VCaP (cell line): ENCODE data around the gene PHF14.
A peak's percentile ranks its signal among the peaks of the same experiment; 100 is the strongest.

Source experiments
- H3K27ac ChIP-seq: fragments of 450-650 bp; 2 replicates; pipeline ENCODE4 v1.5.1; 2017
- TF ChIP-seq, protein P1 (sequence below): fragments of 450-650 bp; conservative IDR thresholded peaks from 2 replicates; pipeline ENCODE4 v1.5.1; 2017; ENCODE audit warnings: mild to moderate bottlenecking, moderate library complexity

PHF14 gene

DNA sequence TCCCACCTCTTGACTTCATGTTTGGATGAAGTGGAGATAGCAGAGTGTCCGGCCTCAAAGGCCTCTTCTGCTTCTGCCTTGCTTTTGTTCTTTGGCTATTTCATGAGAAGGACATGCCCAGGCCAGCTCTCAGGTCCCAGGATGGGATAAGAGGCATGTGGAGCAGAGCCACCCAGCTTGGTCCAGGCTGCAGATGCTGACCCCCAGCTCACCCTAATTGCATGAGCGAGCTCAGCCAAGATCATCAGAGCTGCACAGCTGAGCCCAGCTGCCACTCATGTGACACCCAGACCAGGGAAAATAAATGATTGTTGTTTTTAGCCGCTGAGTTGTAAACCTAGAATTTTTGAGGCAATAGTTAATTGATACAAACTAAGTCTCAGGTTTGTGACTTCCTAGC lies 230.0 kb downstream of the PHF14 start:
- TF ChIP-seq, protein P1, sequence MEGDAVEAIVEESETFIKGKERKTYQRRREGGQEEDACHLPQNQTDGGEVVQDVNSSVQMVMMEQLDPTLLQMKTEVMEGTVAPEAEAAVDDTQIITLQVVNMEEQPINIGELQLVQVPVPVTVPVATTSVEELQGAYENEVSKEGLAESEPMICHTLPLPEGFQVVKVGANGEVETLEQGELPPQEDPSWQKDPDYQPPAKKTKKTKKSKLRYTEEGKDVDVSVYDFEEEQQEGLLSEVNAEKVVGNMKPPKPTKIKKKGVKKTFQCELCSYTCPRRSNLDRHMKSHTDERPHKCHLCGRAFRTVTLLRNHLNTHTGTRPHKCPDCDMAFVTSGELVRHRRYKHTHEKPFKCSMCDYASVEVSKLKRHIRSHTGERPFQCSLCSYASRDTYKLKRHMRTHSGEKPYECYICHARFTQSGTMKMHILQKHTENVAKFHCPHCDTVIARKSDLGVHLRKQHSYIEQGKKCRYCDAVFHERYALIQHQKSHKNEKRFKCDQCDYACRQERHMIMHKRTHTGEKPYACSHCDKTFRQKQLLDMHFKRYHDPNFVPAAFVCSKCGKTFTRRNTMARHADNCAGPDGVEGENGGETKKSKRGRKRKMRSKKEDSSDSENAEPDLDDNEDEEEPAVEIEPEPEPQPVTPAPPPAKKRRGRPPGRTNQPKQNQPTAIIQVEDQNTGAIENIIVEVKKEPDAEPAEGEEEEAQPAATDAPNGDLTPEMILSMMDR: no peak
- no peak overlapping the region for H3K27ac ChIP-seq

DNA sequence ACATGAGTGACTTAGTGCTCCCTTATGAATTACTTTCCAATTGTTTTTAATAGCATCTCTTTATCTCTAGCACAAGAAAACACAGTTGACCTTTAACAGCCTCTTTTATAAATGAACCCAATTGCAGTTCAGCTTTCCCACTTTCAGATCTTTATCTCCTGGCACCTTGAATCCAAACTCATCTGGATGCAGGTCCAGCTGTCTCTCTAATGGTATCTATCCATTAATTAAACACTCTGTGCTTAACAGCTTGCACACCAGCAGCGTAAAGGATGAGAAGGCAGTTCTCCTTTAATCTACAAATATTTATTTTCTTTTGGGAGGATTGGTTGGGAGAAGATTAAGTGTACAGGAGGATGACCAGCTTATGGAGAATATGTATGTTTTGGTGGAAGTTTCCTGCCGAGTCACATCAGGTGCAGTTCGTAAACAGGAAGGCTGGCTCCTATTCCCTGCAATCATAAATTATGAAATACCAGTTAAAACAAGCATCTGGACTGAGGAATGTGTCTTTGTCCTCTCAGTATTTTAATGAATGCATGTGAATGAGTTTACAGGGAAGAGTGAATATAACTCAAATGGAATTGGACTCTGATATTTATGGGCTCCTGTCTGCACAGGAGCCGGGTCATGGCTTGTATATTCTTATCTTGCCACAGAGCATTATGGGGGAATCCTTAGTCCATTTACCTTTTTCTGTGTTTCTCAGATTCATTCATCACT lies 232.7 kb downstream of the PHF14 start:
- TF ChIP-seq, protein P1: no peak
- peak overlapping the region; percentile 43 for H3K27ac ChIP-seq

DNA sequence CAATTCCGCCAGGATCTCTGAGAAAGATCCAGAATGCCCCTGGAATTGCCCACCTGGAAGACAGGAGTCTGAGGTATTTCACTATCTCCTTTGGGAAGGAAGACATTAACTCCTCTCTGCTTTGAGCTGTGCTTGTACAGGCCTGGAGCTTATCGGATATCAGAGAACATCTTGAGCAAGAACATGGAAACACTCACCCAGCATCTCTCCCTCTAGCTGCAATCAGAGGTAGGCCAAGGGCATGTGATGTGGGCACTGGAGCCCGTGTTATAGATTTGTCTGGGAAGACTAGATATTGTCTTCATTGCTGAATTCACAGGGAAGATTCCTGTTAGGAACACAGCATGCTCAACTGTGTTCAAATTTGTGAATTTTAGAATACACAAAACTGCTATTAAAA lies 233.9 kb downstream of the PHF14 start:
- TF ChIP-seq, protein P1: no peak; the same call in 1 of the 2 replicates
- peak overlapping the region; percentile 43 for H3K27ac ChIP-seq

DNA sequence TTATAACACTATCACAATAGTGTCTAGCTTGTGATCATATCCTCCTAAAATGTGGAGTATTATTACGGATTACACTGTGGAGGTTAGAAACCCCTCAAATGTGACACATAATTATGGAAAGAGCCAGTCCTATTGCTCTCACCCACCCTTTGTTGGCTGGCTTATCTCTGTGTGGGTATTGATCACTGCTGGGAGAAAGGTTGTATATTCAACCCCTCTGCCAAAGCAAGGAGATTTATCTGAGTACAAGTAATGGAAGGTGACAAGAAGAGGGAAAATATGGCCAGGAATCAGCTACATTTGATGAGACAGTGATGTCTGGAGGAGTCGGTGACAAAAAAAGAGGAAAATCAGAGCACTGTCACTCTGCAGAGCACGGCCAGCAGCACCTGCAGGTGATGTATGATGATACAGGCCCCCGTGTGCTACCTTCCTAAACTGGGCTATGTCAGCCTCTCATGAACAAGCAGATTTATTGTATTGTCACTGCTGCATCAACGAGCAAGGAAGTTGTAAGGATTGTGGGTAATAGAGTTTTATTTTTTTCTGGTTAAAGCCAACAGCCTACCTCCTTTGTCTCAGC lies 235.3 kb downstream of the PHF14 start:
- no peak overlapping the region for H3K27ac ChIP-seq
- TF ChIP-seq, protein P1: no peak

DNA sequence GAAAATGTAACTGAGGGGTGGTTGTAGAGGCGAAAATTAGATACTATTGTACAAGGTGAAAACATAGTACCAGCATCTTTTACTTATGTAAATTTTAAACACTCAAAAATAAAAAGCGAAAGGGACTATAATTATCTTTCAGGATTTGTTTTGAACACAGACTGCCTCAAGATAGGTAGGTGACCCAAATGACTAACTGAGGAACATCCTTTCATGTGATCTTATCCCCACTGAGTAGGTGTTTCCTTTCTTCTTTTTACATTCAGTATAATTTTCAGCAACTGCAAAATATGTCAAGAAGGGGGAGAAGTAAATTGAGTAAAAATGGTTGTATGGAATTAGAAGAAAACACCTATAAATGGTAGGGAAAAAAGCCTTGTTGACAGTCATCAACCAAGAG lies 236.7 kb downstream of the PHF14 start:
- H3K27ac ChIP-seq: peak overlapping the region; percentile 81
- TF ChIP-seq, protein P1: no peak

DNA sequence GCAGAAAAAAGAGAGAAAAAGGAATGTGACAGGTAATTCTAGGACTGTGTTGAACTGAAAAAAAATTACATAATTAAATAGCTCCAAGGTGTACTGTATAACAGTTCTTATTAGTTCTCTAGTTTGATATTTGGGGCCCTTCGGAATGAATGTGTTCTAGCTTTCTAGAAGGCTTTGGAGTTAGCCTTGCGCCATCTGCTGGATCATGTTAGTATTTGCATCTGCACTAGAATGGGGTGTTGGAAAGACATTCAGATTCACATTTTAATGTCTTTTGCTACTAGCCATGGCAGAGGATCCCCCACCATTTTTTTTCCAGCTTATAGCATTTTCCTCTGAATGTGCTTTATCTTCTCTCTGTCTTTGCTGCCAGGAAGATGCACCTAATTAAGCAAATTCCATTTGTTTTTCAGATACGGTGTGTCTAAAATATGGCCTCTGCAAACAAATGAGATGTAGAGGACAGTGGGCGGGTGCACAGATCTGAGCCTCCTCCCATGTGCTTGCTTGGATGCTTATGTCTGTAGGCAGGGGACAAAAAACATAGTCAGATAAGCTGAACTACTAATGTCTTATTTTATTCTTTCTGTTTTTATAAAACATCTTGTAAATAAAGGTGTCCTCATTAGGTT lies 238.5 kb downstream of the PHF14 start:
- TF ChIP-seq, protein P1: peak; percentile 88
- H3K27ac ChIP-seq: peak overlapping the region; percentile 81

DNA sequence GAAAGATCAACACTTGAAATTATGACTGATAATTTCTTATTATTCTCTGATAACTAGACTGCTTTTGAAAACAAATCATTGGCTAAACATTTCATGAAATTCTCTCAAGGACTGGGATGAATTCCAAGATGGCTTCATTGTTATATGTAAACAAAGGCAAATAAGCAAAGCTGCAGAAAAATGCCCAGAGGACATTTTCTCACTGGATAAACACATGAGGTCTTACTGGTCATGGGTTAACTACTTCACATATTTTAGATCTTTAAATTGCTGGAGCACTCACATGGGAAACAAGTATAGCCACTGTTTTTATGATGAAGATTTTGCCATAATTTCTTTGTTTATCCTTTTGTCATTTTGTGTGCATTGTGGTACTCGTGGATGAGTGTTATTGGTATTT lies 239.1 kb downstream of the PHF14 start:
- TF ChIP-seq, protein P1: no peak

More for the DNA sequence above, 239.1 kb downstream of the PHF14 start:
- peak overlapping the region; percentile 81 for H3K27ac ChIP-seq
